GM12878 (cell line): ENCODE results near the gene PUS7L. TPM values are rescaled to one million over a fixed set of nuclear protein-coding genes. Genes with fewer than 3 reads are reported as not detected.

ENCODE experiments used
- BCL11A ChIP-seq: IDR thresholded peaks from 2 replicates; pipeline ENCODE4 v1.6.1; 2011; ENCODE audit warnings: low read depth, low read length
- CBFB ChIP-seq: IDR thresholded peaks from 2 replicates; pipeline ENCODE4 v1.6.1; 2016; ENCODE audit warnings: antibody characterized with exemption, low read depth
- CEBPZ ChIP-seq: fragments of 150-350 bp; IDR thresholded peaks from 2 replicates; pipeline ENCODE4 v1.6.1; 2016; ENCODE audit warnings: low read depth, low read length
- CTCF ChIP-seq, 3 experiments: IDR thresholded peaks in 2 of 3; conservative IDR thresholded peaks in 1 of 3; 2 replicates each; pipeline ENCODE4 v1.5.1; 2011; ENCODE audit warnings: low read depth in 3 of 3, low read length in 3 of 3, mild to moderate bottlenecking in 3 of 3, control low read depth in 2 of 3, moderate library complexity in 2 of 3, inconsistent platforms in 1 of 3, mixed read lengths in 1 of 3; ENCODE audit not compliant: control insufficient read depth in 2 of 3, insufficient read depth in 1 of 3; ENCODE audit errors: extremely low read depth in 1 of 3
- EGR1 ChIP-seq, 2 experiments: IDR thresholded peaks; 1 replicate in 1 of 2; 2 replicates in 1 of 2; pipeline ENCODE4 v1.6.1; 2011 to 2012; ENCODE audit warnings: low read depth in 2 of 2, low read length in 2 of 2, borderline replicate concordance in 1 of 2, mild to moderate bottlenecking in 1 of 2, moderate library complexity in 1 of 2
- NBN ChIP-seq: fragments of 450-650 bp; IDR thresholded peaks from 2 replicates; pipeline ENCODE4 v1.6.1; 2016
- PKNOX1 ChIP-seq: fragments of 450-650 bp; IDR thresholded peaks from 2 replicates; pipeline ENCODE4 v1.6.1; 2016; ENCODE audit warnings: mild to moderate bottlenecking
- RAD51 ChIP-seq: fragments of 450-650 bp; IDR thresholded peaks from 2 replicates; pipeline ENCODE4 v1.6.1; 2016; ENCODE audit warnings: moderate library complexity, mild to moderate bottlenecking, inconsistent platforms
- SIX5 ChIP-seq: IDR thresholded peaks from 2 replicates; pipeline ENCODE4 v1.6.1; 2011; ENCODE audit warnings: mild to moderate bottlenecking, low read depth, low read length, moderate library complexity; ENCODE audit not compliant: severe bottlenecking
- SP1 ChIP-seq: IDR thresholded peaks from one replicate; pipeline ENCODE4 v1.6.1; 2011; ENCODE audit warnings: low read depth, low read length
- polyA plus RNA-seq, 11 experiments: library from polyadenylated mRNA; depleted of rRNA in 4 of 11; unstranded in 6 of 11; stranded (reverse) in 5 of 11; fragments of >200 nt; fragmentation: Nextera tagmentation in 4 of 11; fragmentation: Illumina TruSeq in 1 of 11; extraction: Ambion mirVana in 4 of 11; extraction: Trizol in 1 of 11; gene quantifications; 1 replicate in 1 of 11; 2 replicates in 10 of 11; pipeline versions ENCODE4 v1.2.1 to v1.2.3, GENCODE V29; 2011 to 2016; ENCODE audit warnings: inconsistent platforms in 2 of 11, missing spikeins in 2 of 11, low read depth in 1 of 11
- total RNA-seq, 4 experiments: library from RNA; depleted of rRNA in 3 of 4; stranded (reverse); fragments of >200 nt in 3 of 4; fragmentation: Illumina TruSeq in 1 of 4; extraction: Trizol in 1 of 4; gene quantifications; 2 replicates each; pipeline versions ENCODE4 v1.2.1 to v1.2.3, GENCODE V29; 2013 to 2021
- TF ChIP-seq, protein P1 (sequence below): IDR thresholded peaks from 2 replicates; pipeline ENCODE4 v1.6.1; 2012; ENCODE audit warnings: low read length, inconsistent platforms
- TF ChIP-seq, protein P2 (sequence below): fragments of 450-650 bp; formaldehyde crosslinking; IDR thresholded peaks from 2 replicates; pipeline ENCODE4 v1.4.0; 2020; ENCODE audit warnings: mild to moderate bottlenecking, moderate library complexity
- TF ChIP-seq, protein P3 (sequence below): fragments of 450-650 bp; IDR thresholded peaks from 2 replicates; pipeline ENCODE4 v1.6.1; 2017; ENCODE audit warnings: antibody characterized with exemption, mild to moderate bottlenecking, moderate library complexity

Gene PUS7L
- total and polyA plus RNA-seq, 10 of the 15 experiments (the other 5 are each of a cell fraction or from before 2014, with no cell fraction given), result 7.2 to 42.1 (median 19.6) TPM

DNA sequence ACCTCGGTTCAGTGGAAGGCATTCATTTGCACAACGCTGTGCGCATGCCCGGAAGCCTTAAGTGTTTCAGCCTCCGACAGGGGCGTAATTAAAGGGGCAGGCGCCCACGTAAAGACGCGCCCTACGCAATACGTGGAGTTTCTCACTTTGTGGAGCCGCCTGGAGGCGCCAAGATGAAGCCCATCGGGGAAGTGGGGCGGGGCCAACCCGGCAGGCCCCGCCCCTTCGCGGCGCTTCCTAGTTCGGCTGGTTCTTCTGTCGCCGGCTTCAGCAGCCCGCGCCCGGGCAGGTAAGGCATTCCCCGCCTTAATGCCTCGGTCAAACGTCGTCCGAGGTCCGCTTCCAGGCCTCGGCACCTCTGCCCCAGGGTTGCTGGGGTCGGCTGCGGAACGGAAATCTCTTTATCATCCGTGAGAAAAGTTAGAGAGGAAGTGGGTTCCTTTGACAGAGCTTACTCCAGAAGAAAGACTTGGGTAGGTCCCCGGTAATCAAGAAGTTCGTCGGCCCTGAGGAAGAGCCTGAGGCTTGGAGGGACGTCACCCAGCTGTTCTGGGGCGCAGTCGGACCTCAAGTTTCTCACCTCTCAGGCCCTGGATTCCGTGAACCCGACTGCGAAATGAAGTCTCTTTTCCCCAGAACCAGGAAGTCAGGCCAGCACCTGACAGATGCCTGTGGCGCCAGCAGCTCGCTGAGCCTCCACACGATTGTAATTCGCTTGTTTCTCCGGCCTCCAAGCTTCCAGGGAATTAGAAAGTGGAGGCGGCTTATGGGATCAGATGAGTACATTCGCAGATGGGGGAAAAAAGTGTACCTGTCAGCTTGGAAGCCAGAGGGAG is at the start of gene PUS7L, which contains the start of gene IRAK4 (continued):
- peak; percentile 64; the same call in 1 of the 2 replicates for TF ChIP-seq CBFB
- peak; percentile 32; the same call in 1 of the 2 replicates for TF ChIP-seq NBN
- no peak for TF ChIP-seq BCL11A
- peak; percentile 39; the same call in 1 of the 2 replicates for TF ChIP-seq RAD51
- no peak for TF ChIP-seq SIX5
- TF ChIP-seq EGR1 (IDR thresholded peaks at IDR 0.05; ENCODE audit: borderline replicate concordance in 1 of 2, low read depth in 2 of 2, low read length in 2 of 2), result peak; percentile 45 to 92; a peak in 2 of 3 replicates
- peak; percentile 39 to 77 (median 56); a peak in 5 of 6 replicates for TF ChIP-seq CTCF (IDR thresholded peaks at IDR 0.05 in 2 of 3, conservative IDR thresholded peaks at IDR 0.05 in 1 of 3; ENCODE audit: control insufficient read depth in 2 of 3, extremely low read depth in 1 of 3, insufficient read depth in 1 of 3, low read depth in 3 of 3, low read length in 3 of 3)
- TF ChIP-seq, protein P1, sequence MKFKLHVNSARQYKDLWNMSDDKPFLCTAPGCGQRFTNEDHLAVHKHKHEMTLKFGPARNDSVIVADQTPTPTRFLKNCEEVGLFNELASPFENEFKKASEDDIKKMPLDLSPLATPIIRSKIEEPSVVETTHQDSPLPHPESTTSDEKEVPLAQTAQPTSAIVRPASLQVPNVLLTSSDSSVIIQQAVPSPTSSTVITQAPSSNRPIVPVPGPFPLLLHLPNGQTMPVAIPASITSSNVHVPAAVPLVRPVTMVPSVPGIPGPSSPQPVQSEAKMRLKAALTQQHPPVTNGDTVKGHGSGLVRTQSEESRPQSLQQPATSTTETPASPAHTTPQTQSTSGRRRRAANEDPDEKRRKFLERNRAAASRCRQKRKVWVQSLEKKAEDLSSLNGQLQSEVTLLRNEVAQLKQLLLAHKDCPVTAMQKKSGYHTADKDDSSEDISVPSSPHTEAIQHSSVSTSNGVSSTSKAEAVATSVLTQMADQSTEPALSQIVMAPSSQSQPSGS, result no peak
- no peak for TF ChIP-seq SP1
- TF ChIP-seq CEBPZ, result no peak
- TF ChIP-seq, protein P2, sequence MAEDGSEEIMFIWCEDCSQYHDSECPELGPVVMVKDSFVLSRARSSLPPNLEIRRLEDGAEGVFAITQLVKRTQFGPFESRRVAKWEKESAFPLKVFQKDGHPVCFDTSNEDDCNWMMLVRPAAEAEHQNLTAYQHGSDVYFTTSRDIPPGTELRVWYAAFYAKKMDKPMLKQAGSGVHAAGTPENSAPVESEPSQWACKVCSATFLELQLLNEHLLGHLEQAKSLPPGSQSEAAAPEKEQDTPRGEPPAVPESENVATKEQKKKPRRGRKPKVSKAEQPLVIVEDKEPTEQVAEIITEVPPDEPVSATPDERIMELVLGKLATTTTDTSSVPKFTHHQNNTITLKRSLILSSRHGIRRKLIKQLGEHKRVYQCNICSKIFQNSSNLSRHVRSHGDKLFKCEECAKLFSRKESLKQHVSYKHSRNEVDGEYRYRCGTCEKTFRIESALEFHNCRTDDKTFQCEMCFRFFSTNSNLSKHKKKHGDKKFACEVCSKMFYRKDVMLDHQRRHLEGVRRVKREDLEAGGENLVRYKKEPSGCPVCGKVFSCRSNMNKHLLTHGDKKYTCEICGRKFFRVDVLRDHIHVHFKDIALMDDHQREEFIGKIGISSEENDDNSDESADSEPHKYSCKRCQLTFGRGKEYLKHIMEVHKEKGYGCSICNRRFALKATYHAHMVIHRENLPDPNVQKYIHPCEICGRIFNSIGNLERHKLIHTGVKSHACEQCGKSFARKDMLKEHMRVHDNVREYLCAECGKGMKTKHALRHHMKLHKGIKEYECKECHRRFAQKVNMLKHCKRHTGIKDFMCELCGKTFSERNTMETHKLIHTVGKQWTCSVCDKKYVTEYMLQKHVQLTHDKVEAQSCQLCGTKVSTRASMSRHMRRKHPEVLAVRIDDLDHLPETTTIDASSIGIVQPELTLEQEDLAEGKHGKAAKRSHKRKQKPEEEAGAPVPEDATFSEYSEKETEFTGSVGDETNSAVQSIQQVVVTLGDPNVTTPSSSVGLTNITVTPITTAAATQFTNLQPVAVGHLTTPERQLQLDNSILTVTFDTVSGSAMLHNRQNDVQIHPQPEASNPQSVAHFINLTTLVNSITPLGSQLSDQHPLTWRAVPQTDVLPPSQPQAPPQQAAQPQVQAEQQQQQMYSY (CRISPR knock-in tag), result no peak
- TF ChIP-seq, protein P3, sequence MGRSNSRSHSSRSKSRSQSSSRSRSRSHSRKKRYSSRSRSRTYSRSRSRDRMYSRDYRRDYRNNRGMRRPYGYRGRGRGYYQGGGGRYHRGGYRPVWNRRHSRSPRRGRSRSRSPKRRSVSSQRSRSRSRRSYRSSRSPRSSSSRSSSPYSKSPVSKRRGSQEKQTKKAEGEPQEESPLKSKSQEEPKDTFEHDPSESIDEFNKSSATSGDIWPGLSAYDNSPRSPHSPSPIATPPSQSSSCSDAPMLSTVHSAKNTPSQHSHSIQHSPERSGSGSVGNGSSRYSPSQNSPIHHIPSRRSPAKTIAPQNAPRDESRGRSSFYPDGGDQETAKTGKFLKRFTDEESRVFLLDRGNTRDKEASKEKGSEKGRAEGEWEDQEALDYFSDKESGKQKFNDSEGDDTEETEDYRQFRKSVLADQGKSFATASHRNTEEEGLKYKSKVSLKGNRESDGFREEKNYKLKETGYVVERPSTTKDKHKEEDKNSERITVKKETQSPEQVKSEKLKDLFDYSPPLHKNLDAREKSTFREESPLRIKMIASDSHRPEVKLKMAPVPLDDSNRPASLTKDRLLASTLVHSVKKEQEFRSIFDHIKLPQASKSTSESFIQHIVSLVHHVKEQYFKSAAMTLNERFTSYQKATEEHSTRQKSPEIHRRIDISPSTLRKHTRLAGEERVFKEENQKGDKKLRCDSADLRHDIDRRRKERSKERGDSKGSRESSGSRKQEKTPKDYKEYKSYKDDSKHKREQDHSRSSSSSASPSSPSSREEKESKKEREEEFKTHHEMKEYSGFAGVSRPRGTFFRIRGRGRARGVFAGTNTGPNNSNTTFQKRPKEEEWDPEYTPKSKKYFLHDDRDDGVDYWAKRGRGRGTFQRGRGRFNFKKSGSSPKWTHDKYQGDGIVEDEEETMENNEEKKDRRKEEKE, result no peak
- TF ChIP-seq PKNOX1, result 0 out of 2 replicates have a peak, but pooled peaks have one; percentile 38
